Coronary artery (tissue), 2 donors: Measurements from ENCODE around the gene PCDH15.

Experiments used
- DNase-seq: peaks from one replicate; pipeline ENCODE4 v3.0.0-alpha.2; 2017; ENCODE audit warnings: low spot score
- H3K27ac ChIP-seq, 2 donors: fragments of 200-600 bp; sonication (generic); one replicate each; pipeline ENCODE4 v1.5.1; 2016 to 2019
- H3K4me3 ChIP-seq: fragments of 200-600 bp; sonication (generic); 2 replicates; pipeline ENCODE4 v1.5.1; 2016; ENCODE audit warnings: mild to moderate bottlenecking, moderate library complexity
- CTCF ChIP-seq: fragments of 200-600 bp; sonication (generic); IDR thresholded peaks from one replicate; pipeline ENCODE4 v1.5.1; 2019; ENCODE audit warnings: antibody characterized with exemption

PCDH15 gene

DNA sequence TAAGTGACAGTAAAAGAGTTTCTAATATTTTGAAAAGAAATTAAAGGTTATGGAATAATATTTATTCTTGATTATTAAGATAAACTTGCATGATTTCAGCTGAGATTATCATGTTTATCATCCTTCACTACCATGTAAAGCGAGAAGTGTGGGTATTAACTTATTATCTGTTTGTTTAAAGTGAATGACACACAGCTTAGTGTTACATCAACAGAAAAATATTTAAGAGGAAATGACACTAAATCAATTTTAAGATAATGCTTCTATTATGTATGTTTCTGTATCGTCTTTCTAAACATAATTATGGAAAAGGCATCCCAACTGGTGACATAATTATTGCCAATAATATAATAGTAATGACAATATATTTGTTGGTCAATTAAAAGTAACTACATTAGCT is 213.1 kb downstream of the PCDH15 start:
- Histone ChIP-seq H3K4me3 (no peak overlapping the region), H3K27ac (no peak overlapping the region)
- no peak for DNase-seq
- no peak for TF ChIP-seq CTCF

- TF ChIP-seq CTCF = no peak
- Histone ChIP-seq H3K4me3 (no peak overlapping the region), H3K27ac (no peak overlapping the region)
- DNase-seq = no peak
Measured at GRCh38 chr10:54585572-54585971, 215.5 kb downstream of the PCDH15 start.

DNA sequence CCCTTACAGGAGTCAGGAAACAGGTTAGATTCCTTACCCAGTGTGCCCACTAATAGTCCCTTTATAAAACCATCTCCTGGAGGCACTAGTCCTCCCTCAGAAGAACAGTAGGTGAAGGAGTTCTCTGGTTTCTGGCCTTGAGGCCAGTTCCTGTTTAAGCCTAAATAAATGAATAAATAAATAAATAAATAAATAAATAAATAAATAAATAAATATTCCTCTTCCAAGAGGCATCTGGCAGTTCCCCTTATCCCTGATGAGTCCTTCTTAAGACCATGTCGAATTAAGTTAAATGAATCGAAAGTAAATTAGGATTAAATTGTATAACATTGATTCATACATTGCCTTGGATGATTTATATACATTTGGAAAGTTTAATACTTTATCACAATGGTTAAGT is 223.3 kb downstream of the PCDH15 start:
- H3K4me3 ChIP-seq = no peak overlapping the region
- H3K27ac ChIP-seq = no peak overlapping the region
- no peak for TF ChIP-seq CTCF
- no peak for DNase-seq

GRCh38 chr10:54576541-54576940 is 224.5 kb downstream of the PCDH15 start:
- TF ChIP-seq CTCF = no peak
- no peak for DNase-seq
- Histone ChIP-seq H3K4me3 (no peak overlapping the region), H3K27ac (no peak overlapping the region)

GRCh38 chr10:54559498-54559897 is 241.5 kb downstream of the PCDH15 start:
- Histone ChIP-seq H3K4me3 (no peak overlapping the region), H3K27ac (no peak overlapping the region)
- no peak for TF ChIP-seq CTCF
- no peak for DNase-seq

- no peak for DNase-seq
- H3K27ac ChIP-seq = no peak overlapping the region
- H3K4me3 ChIP-seq = no peak overlapping the region
- TF ChIP-seq CTCF = no peak
Measured at GRCh38 chr10:54554028-54554427, 247.0 kb downstream of the PCDH15 start.

GRCh38 chr10:54550016-54550415 is 251.0 kb downstream of the PCDH15 start:
- Histone ChIP-seq H3K4me3 (no peak overlapping the region), H3K27ac (no peak overlapping the region)
- TF ChIP-seq CTCF = no peak
- no peak for DNase-seq
